Measurements from ENCODE around the gene FBXL16.
"Not testable (repeated sequence)": the region's sequence is repeated elsewhere in the genome, so short reads cannot be mapped to it uniquely, and the experiment has no call there.

The FBXL16 gene

GRCh38 chr16:709566-710499 lies 4.2 kb upstream of the FBXL16 start:
- no peak for DNase-seq

DNA sequence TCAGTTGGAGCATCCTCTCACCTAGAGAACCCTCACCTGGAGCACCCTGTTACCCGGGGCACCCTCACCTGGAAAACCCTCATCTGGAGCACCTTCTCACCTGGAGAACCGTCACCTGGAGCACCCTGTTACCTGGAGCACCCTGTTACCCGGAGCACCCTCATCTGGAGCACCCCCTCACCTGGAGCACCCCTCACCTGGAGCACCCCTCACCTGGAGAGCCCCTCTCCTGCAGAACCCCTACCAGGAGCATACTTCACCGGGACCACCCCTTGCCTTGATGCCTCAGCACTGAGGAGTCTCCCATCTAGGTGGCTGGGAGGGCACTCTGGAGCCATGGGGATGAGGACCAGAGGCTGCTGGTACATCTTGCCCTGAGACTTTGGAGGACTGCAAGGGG lies 3.4 kb upstream of the FBXL16 start:
- DNase-seq = no peak

GRCh38 chr16:708019-708418 lies 2.4 kb upstream of the FBXL16 start:
- DNase-seq = no peak

GRCh38 chr16:707062-707538 lies 1.5 kb upstream of the FBXL16 start:
- DNase-seq = no peak

DNA sequence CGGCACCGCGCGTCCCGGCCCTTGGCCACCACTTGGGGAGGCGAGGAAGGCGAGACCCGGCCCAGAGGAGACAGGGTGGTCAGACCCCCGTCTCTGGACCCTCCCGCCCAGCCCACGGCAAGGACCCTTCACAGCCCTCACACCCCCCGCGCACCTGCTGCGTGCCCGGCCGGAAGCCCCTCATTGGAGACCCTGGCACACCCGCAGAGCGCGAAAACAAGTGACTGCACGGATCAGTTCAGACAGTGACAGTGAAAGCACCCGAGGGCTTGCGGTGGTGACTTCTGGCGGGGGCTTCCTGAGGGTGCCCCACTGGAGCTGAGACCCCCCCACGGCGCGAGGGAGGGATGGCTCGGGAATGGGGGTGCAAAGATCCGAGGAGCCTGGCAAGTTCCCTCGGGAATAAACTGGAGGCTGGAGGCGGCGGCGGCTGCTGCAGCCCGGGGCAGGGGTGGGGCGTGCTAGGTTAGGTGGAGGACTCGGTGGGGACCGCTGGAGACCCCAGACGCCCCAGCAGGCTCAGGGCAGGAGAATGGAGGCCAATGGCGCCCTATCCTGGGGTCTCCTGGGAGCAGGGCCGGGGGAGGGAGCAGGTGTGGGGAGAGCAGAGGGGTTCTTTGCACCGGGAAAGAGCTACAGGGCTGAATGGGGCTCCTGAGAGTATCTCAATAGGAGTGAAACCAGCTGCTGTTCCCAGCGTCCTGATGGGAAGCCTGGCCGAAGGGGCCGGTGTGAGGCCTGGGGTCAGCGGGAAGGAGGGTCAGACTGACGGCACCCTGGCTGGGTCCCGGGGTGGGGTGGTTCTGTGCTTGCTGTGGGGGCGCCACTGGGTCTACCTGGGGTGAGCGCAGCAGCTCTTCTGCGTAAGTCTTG lies 824 bp upstream of the FBXL16 start:
- DNase-seq = no peak

DNA sequence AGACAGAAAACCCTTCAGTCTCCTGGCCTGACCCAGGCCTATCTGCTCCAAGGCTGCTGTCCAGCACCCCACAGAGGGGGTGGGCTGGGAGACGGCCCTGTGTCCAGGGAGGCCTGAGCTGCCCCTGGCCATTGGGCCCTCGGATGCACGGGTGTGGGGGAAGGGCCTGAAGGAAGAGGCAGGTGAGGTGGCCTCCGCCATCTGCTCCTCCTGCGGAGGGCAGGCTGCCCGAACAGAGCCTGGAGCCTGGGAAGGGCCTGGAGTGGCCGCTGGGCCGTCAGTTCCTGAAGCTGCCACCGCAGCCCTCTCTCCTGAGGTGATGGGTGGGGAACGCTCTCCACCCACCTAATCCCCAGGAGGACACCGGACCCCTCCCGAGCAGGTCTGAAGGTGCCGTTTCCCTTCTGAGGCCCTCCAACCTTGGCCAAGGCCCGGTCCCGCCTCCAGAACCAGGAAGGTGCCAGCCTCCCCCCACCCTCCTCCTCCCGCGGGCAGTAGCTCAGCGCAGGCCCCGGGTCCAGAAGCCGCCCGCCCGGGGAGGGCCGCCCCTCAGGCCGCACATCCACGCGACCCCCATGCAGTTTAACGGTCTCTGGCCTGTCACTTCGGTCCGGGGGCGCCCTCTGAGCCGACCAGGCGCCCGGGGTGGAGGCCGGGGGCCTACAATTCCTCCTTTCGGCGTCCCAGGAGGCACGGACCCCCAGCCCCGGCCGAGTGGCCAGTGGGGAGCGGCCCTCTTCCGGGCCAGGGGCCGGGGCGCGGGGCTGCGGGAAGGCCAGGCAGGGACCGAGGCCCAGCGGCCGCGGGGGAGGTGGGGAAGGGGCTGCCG lies 835 bp downstream of the FBXL16 start:
- no peak for DNase-seq

DNA sequence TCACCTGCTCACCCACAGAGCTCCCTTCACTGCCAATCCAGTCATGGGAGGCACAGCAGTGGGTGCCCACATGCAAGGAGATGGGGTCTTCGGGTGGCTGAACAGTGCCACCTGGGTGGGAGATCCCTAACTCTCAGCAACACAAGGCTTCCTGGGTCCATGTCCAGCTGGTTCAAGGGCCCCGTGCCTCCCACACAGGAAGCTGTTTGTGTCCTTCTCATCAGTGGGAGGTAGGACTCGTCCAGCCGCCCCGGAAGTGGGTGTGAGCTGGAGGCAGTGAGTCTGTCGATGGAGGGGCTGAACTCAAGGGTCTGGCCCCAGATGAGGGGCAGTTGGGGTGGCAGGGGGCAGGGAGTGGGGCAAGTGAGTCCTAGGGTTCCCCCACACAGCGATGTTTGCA lies 1.6 kb downstream of the FBXL16 start:
- DNase-seq = no peak

- no peak for DNase-seq
Measured at GRCh38 chr16:703406-703805, 2.2 kb downstream of the FBXL16 start.

DNA sequence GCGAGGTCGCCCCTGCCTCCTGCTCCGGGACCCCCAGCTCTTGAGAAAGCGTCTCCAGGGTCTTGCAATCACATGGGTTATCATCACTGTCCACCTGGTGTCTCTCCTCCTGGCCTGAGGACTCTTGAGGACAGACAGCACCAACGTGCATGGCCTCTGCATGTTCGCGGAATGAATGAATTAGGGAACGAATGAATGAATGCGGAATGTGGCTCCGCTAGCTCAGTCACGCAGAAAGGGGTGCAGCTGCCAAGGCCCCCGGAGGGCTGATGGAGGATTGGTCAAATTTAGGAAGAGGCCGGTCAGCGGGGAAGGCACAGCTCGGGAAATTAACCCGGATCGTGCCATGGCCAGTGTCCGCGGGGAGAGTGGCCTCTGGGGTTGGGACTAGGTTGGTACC lies 3.3 kb downstream of the FBXL16 start:
- DNase-seq = no peak

- no peak for DNase-seq
Measured at GRCh38 chr16:700684-701584, 4.7 kb downstream of the FBXL16 start.

GRCh38 chr16:698911-699671 lies 6.5 kb downstream of the FBXL16 start:
- DNase-seq = no peak

DNA sequence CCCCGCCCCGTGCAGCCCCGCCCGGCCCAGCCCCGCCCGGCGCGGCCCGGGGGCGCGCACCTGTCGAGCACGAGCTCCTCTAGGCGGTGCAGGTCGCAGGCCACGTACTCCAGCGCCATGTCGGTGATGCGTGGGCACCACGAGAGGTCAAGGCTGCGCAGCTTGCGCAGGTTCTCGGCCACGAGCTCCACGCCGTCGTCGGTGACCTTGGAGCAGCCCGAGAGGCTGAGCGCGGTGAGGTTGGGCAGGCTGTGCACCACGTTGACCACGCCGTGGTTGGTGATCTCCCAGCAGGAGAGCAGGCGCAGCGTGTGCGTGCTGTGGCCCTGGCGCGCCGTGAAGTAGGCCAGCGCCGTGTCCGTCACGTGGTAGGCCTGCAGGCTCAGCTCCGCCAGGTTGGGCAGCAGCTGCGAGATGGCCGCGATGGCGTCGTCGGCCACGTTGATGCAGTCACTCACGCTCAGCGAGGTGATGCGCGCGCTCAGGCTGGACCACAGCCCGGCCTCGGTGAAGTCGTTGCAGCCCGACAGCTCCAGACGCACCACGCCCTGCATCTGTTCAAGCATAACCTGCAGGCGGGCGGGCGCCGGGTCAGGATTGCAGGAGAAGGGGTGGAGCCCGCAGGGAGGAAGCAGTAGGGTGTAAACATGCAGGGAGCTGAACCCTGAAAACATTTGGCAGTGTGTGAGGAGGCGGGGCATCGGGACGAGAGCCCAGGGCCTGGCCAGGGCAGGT lies 10.1 kb downstream of the FBXL16 start:
- DNase-seq = peak; percentile 79

DNA sequence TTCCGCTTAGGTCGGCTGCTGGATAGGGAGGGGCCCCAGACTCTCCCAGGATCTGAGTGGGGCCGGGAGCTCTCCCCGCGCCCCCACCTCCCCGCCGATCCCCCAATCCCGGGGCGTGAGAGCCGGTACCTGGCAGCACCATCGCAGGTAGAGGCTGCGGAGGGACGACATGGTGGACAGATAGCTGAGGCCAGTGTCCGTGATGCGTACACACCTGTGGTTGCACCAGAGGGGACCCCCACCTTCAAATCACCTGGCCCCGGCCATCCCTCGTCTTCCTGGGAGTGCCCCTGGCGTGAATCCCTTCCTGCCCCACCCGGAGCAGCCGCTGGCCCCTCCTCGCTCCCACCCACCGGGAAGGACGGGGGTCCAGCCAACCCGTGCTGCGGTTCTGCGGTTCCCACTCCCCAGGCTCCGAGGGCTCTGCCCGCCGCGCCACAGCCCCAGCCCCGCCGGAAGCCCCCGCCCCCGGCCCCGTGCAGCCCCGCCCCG lies 10.7 kb downstream of the FBXL16 start:
- DNase-seq = no peak

DNA sequence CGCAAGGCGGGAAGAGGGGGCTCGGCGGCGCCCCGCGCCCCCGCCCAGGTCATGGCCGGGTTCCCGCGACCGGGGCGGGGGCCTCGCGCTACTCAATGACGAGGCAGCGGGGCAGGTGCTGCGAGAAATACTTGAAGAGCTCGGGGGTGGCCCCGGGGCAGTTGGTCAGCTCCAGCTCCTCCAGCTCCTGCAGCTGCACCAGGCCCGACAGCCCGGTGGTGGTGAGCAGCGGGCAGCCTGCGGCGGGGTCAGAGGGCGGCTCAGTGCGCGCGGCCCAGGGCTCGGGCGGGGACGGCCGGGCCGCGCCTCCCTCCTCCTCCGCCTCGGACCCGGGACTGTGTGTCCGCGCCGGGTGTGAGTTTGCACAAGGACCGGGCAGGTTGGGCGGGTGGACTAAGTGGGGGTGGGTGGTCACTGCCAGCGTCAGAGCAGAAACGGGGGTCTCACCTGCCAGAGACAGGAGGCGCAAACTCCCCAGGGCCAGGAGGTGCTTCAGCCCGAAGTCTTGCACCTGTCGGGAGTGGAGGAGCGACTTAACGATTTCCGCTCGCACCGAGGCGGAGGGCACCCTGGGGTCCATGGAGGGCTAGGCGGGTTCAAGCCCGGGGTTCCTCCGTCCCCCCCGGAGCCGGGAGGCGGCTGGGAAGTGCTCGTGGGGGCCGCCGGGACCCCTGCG lies 11.3 kb downstream of the FBXL16 start:
- no peak for DNase-seq

- no peak for DNase-seq
Measured at GRCh38 chr16:693766-694165, 11.8 kb downstream of the FBXL16 start.

- DNase-seq = no peak
Measured at GRCh38 chr16:693364-693763, 12.2 kb downstream of the FBXL16 start.

- DNase-seq = no peak
Measured at GRCh38 chr16:692356-693108, 13.1 kb downstream of the FBXL16 start.

DNA sequence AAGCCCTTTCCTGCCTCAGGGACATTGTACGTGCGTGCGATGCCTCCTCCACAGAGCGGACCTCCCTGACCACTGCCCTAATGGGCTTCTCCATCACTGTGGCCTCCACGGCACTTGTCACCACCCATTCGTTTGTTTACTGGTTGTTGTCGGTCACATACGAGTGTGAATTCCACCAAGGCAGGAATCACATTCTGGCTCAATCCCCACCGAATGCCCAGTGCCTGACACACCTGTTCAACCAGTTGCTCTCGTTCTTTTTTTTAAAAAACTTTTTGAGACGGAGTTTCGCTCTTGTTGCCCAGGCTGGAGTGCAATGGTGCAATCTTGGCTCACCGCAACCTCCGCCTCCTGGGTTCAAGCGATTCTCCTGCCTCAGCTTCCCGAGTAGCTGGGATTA lies 14.4 kb downstream of the FBXL16 start:
- not testable (repeated sequence) for DNase-seq

Measured in stimulated activated CD4-positive, alpha-beta T cell treated with anti-CD3 and anti-CD28 coated beads, Interleukin-15, amount 100 ng/mL, for 24 hours (primary cell).